ENCODE measurements around the gene OR11H12.
"Not testable (repeated sequence)": the region's sequence is repeated elsewhere in the genome, so short reads cannot be mapped to it uniquely, and the experiment has no call there.

The OR11H12 gene, protein sequence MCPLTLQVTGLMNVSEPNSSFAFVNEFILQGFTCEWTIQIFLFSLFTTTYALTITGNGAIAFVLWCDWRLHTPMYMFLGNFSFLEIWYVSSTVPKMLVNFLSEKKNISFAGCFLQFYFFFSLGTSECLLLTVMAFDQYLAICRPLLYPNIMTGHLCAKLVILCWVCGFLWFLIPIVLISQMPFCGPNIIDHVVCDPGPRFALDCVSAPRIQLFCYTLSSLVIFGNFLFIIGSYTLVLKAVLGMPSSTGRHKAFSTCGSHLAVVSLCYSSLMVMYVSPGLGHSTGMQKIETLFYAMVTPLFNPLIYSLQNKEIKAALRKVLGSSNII

DNA sequence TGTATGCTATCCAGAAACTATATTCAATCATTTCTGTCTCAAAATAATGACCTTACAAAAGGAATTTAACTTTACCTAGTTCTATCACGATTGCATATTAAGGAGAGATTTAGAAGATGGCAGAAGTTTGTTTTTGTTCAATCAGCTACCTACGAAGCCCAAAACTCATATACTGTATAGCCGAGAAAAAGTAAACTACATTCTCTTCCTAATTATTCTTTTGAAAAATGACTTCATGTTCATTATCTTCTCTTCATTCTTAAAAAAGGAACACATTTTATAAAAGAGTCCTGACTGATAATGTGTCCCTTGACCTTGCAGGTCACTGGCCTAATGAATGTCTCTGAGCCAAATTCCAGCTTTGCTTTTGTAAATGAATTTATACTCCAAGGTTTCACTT is at the start of gene OR11H12:
Gene OR11H12, plus strand, starts transcription at position 301 of the 400 bp plus-strand sequence. Its CDS starts 0 bp downstream, at position 301.
- FAIRE-seq; DNase-seq (ENCODE audit: low spot score): not testable (repeated sequence)

DNA sequence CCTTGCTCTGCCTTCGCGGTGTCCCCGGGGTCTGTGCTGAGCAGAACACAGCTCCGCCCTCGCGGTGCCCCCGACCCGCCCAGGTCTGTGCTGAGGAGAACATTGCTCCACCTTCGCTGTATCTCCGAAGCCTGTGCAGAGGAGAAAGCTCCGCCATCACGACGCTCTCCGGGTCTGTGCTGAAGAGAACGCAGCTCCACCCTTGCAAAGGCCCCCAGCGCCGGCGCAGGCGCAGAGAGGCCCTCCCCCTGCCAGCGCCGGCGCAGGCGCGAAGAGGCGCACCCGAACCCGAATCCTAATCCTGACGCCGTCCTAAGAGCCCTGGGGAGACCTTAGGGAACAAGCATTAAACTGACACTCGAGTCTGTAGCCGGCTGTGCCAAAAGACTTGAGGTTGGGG is 18.0 kb upstream of the OR11H12 start:
- DNase-seq (ENCODE audit: low spot score); FAIRE-seq: not testable (repeated sequence)

DNA sequence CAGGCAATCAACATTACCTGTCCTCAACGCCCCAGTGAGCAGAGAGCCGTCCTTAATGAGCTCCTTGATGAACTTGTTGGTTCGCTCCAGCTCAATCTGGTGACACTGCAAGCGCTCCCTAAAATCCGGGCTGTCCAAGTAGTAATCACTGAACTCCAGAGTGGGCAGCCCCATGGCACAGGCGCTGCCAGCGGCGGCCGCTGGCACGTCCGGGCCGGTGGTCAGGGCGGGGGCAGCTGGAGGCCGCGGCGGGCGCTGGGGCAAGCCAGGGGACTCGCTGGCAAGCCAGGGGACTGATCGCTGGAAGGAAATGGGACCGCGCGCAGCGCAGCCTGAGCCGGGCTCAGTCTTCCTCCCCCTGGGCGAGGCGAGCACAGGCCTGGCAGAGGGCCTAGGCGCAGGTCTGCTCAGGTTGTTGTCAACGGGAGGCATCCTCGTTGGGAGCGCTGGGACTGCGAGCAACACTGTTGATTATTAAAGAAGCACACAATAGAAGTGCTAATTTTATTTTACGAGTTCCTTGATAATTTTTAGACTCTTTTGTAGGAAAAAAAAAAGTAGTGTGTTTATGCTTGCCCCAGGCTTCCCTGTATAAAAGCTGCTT is 25.8 kb downstream of the OR11H12 start:
- DNase-seq (ENCODE audit: low spot score); FAIRE-seq: not testable (repeated sequence)

DNA sequence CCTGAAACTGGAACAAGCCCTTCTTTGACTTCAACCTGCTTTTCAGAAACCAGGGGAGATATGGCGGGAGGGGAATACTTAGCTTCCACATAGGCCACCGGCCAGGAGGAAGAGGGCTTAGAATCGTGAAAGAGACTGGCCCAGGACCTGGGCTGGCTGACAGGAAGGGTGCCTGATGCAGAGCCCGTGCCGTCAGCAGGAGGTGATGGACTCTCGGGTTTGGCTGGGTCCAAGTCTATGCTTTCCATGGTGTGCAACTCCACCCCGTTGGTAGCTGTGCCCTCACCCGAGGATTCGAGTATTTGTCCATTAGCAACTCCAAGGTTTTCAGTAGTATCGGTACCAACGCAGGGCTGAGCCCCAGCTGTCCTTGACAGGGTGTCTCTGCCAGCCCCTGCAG is 35.1 kb downstream of the OR11H12 start:
- FAIRE-seq, result not testable (repeated sequence)

DNA sequence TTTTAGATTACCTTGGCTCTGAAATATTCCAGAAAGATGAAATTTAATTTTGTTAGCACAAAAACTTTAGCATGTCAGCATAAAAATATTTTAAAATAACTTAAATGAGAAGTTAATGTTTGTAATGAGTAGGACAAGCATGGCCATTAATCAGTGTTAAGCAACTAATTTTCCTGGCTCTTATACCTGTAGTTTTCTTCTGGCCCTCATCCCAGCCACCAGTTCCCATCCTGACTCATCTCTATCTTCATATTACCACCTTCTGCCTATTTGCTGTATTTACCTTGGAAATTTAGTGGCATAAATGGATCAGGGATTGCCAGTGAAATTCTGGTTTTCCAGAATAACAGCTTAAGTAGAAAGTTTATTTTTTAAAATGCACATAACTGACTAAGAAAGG is 37.1 kb downstream of the OR11H12 start:
- FAIRE-seq; DNase-seq (ENCODE audit: low spot score): not testable (repeated sequence)

More for the DNA sequence above, 35.1 kb downstream of the OR11H12 start:
- DNase-seq (ENCODE audit: low spot score), result not testable (repeated sequence)

DNA sequence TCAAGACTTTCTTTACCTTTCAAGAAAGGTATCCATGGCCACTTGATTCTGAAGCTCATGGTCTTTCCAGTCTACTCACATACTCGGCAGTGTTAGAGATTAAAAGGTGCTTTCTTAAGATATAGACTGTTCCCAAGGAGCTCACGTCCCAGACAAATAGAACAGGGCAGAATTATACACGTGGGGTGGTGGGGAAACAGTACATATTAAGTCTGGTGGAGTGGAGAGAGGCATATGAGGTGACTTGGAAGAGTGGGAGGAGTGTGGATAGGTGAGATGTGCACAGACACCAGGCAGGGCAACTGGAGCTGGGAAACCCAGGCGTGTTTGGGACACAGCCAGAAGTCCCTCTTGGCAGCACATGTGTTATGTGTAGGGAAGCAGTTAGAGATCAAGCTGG is 37.9 kb downstream of the OR11H12 start:
- FAIRE-seq, result not testable (repeated sequence)

DNA sequence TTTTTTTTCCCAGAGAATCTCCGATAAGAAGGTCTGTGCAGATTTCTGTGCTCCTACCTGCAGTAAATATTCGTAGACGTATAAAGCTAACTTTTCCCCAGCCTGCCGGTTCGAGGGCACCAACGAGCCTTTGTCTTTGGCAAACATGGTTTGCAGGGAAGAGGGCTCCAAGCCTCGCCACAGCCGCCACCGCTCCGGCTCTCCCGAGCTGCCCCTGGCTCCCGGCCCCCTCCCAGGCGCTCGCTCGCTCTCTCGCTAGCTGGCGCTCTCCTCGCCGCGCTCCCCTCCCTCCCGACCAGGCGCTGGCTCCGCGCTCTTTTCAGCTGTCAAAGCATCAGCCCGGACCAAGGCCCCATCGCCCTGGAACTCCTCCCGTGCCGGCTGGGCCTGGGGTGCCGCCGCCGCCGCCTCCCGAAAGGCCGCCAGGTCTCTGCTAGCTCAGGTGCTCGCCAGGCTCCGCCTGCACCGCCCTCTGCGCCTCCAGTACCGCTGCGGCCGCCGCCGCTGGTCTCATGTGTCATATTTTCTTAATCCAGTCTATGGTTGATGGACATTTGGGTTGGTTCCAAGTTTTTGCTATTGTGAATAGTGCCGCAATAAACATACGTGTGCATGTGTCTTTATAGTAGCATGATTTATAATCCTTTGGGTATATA is 45.3 kb downstream of the OR11H12 start:
- DNase-seq (ENCODE audit: low spot score); FAIRE-seq: not testable (repeated sequence)

More for the DNA sequence above, 37.9 kb downstream of the OR11H12 start:
- not testable (repeated sequence) for DNase-seq (ENCODE audit: low spot score)
